ENCODE data around the gene PYGB.
"Not testable (repeated sequence)": the region's sequence is repeated elsewhere in the genome, so short reads cannot be mapped to it uniquely, and the experiment has no call there.

The PYGB gene

GRCh38 chr20:25296094-25297093 is 48.5 kb downstream of the PYGB start:
- no peak for DNase-seq

GRCh38 chr20:25297141-25297905 is 49.4 kb downstream of the PYGB start:
- no peak for DNase-seq

- no peak for DNase-seq
Observed at GRCh38 chr20:25299806-25300205, 51.9 kb downstream of the PYGB start.

GRCh38 chr20:25300496-25301170 is 52.7 kb downstream of the PYGB start:
- no peak for DNase-seq

GRCh38 chr20:25301357-25301920 is 53.6 kb downstream of the PYGB start:
- DNase-seq: no peak

- no peak for DNase-seq
Observed at GRCh38 chr20:25302596-25302995, 54.7 kb downstream of the PYGB start.

- no peak for DNase-seq
Observed at GRCh38 chr20:25303292-25304024, 55.6 kb downstream of the PYGB start.

GRCh38 chr20:25304025-25304549 is 56.2 kb downstream of the PYGB start:
- no peak for DNase-seq

- DNase-seq: no peak
Observed at GRCh38 chr20:25306991-25307903, 59.4 kb downstream of the PYGB start.

- DNase-seq: no peak
Observed at GRCh38 chr20:25308083-25308491, 60.2 kb downstream of the PYGB start.

GRCh38 chr20:25308671-25309394 is 60.9 kb downstream of the PYGB start:
- DNase-seq: no peak

GRCh38 chr20:25309395-25310267 is 61.7 kb downstream of the PYGB start:
- peak; percentile 52 for DNase-seq

- DNase-seq: peak; percentile 78
Observed at GRCh38 chr20:25310268-25310920, 62.5 kb downstream of the PYGB start.

GRCh38 chr20:25310921-25311728 is 63.2 kb downstream of the PYGB start:
- DNase-seq: no peak

- DNase-seq: not testable (repeated sequence)
Observed at GRCh38 chr20:25312716-25313115, 64.8 kb downstream of the PYGB start.

- no peak for DNase-seq
Observed at GRCh38 chr20:25313593-25313992, 65.7 kb downstream of the PYGB start.
